ENCODE results near the gene FCER1G. TPM values are rescaled to one million over a fixed set of nuclear protein-coding genes. Genes with fewer than 3 reads are reported as not detected.

Gene FCER1G
- total and polyA plus RNA-seq, 9 of the 15 experiments (the other 6 are each of a cell fraction or from before 2014, with no cell fraction given), result 0.15 to 0.69 (median 0.31) TPM; not detected in 2

GRCh38 chr1:161166669-161167548, 48.2 kb upstream of the FCER1G start:
- Histone ChIP-seq H3K9ac (ENCODE audit: insufficient read depth in 1 of 2, low read depth in 2 of 2, low read length in 2 of 2) (peak overlapping the region; percentile 86 to 92), H3K4me2 (ENCODE audit: insufficient read depth, low read length) (peak overlapping the region; percentile 95), H3K4me3 (peak overlapping the region; percentile 55), H3K79me2 (ENCODE audit: control insufficient read depth, insufficient read depth, low read length) (peaks cover 49% of the 10 kb centered on the region), H3K36me3 (ENCODE audit: control insufficient read depth, insufficient read depth, low read length) (peaks cover 71% of the 10 kb centered on the region), H3K27ac (ENCODE audit: extremely low read depth, low read depth, low read length) (peak overlapping the region; percentile 83), H2AFZ (ENCODE audit: low read depth, low read length) (peak overlapping the region; percentile 73), H3K9me1 (ENCODE audit: control insufficient read depth, insufficient read depth, low read length) (no peaks in the 10 kb centered on the region), H3K27me3 (ENCODE audit: control insufficient read depth in 2 of 2, insufficient read depth in 2 of 2, low read length in 2 of 2) (no peaks in the 10 kb centered on the region), H4K20me1 (replicated peaks; ENCODE audit: control insufficient read depth, insufficient read depth, low read length) (no peaks in the 10 kb centered on the region), H3K9me3 (replicated peaks; ENCODE audit: control insufficient read depth, insufficient read depth, low read depth, low read length) (no peaks in the 10 kb centered on the region), H3K4me1 (replicated peaks in 1 of 2; ENCODE audit: control insufficient read depth in 2 of 2, insufficient read depth in 2 of 2, low read length in 2 of 2) (peaks cover 46 to 67% of the 10 kb centered on the region in 2 experiments)
- WGBS (ENCODE audit: insufficient coverage, low coverage, missing lambda C conversion rate), result 2% methylated on average over 21 of the region's 33 CpGs
- FAIRE-seq (peak; percentile 42), DNase-seq (ENCODE audit: extremely low read depth in 1 of 4, low spot score in 3 of 4) (peak in 3 of 4 experiments; percentile 39 to 74 (median 55)), ATAC-seq (peak; percentile 59)
- ChIA-PET POLR2A (interaction anchor here (0.7 to 4.7 kb wide), 11 partner anchors 8 to 207 kb away, joined by 3 to 33 read pairs (median 4); partner anchors contain the start of genes B4GALT3, DEDD, F11R and NIT1), CTCF (ENCODE audit: low intra/inter-chr PET ratio) (no interaction called here)
- BruUV-seq (replicated peaks), result TSS peak; percentile 36
- intact Hi-C loops (cut with micrococcal nuclease), result loop anchor here (1.0 to 5.0 kb wide), 3 partner anchors 10 to 48 kb away; partner anchors contain the start of genes B4GALT3, DEDD, NIT1 and PFDN2
- in situ Hi-C loops (cut with MboI), result no loop called here
- TF ChIP-seq ZNF592 (IDR thresholded peaks at IDR 0.05) (peak; percentile 63), NFRKB (IDR thresholded peaks at IDR 0.05; ENCODE audit: low read depth) (peak; percentile 53; the same call in 1 of the 2 replicates), KLF1 (tag; IDR thresholded peaks at IDR 0.05) (peak; percentile 98), GTF2E2 (tag; IDR thresholded peaks at IDR 0.05) (peak; percentile 40; the same call in 1 of the 2 replicates), SAP30 (IDR thresholded peaks at IDR 0.05; ENCODE audit: borderline replicate concordance, insufficient read depth, low read depth, low read length, poor library complexity, severe bottlenecking) (peak; percentile 44), RUNX1 (IDR thresholded peaks at IDR 0.05; ENCODE audit: low read depth) (peak; percentile 28; the same call in 1 of the 2 replicates), E2F6 (IDR thresholded peaks at IDR 0.05; ENCODE audit: borderline replicate concordance in 1 of 2, extremely low read depth in 1 of 2, insufficient read depth in 1 of 2, insufficient read length in 1 of 2, low read depth in 1 of 2, low read length in 1 of 2, poor library complexity in 1 of 2, severe bottlenecking in 1 of 2) (peak in 1 of 2 experiments; percentile 91), CREB3 (tag; conservative IDR thresholded peaks at IDR 0.05; ENCODE audit: low read depth) (peak; percentile 32; the same call in 1 of the 2 replicates)
- TF ChIP-seq, protein P1, sequence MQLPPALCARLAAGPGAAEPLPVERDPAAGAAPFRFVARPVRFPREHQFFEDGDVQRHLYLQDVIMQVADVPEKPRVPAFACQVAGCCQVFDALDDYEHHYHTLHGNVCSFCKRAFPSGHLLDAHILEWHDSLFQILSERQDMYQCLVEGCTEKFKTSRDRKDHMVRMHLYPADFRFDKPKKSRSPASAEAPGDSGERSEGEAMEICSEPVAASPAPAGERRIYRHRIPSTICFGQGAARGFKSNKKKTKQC (CRISPR knock-in tag; IDR thresholded peaks at IDR 0.05), result peak; percentile 14; the same call in 1 of the 2 replicates
